Stimulated activated CD4-positive, alpha-beta T cell treated with anti-CD3 and anti-CD28 coated beads, Interleukin-2, amount 100 ng/mL, for 4 hours (primary cell): ENCODE results near the gene PLSCR3.
"Not testable (repeated sequence)": the region's sequence is repeated elsewhere in the genome, so short reads cannot be mapped to it uniquely, and the experiment has no call there.

Experiments used
- DNase-seq: peaks from one replicate; pipeline ENCODE4 v3.0.0-alpha.2; 2020; ENCODE audit warnings: low read depth

PLSCR3 gene

GRCh38 chr17:7380321-7380720 lies 14.0 kb downstream of the PLSCR3 start:
- no peak for DNase-seq

GRCh38 chr17:7379134-7379533 lies 15.2 kb downstream of the PLSCR3 start:
- no peak for DNase-seq

GRCh38 chr17:7374353-7374752 lies 20.0 kb downstream of the PLSCR3 start:
- no peak for DNase-seq

GRCh38 chr17:7370853-7371252 lies 23.5 kb downstream of the PLSCR3 start:
- DNase-seq, result no peak

GRCh38 chr17:7369825-7370224 lies 24.5 kb downstream of the PLSCR3 start:
- DNase-seq, result no peak

GRCh38 chr17:7368599-7368994 lies 25.7 kb downstream of the PLSCR3 start:
- not testable (repeated sequence) for DNase-seq

GRCh38 chr17:7367918-7368598 lies 26.3 kb downstream of the PLSCR3 start:
- DNase-seq, result no peak

- no peak for DNase-seq
These were observed 27.2 kb downstream of the PLSCR3 start for GRCh38 chr17:7367083-7367482.

GRCh38 chr17:7365963-7366362 lies 28.4 kb downstream of the PLSCR3 start:
- not testable (repeated sequence) for DNase-seq

- no peak for DNase-seq
These were observed 31.0 kb downstream of the PLSCR3 start for GRCh38 chr17:7363311-7363710.

GRCh38 chr17:7361906-7362305 lies 32.4 kb downstream of the PLSCR3 start:
- DNase-seq, result no peak

GRCh38 chr17:7357381-7357780 lies 36.9 kb downstream of the PLSCR3 start:
- DNase-seq, result no peak

GRCh38 chr17:7356756-7357155 lies 37.6 kb downstream of the PLSCR3 start:
- DNase-seq, result no peak

GRCh38 chr17:7356072-7356549 lies 38.2 kb downstream of the PLSCR3 start:
- peak; percentile 73 for DNase-seq

GRCh38 chr17:7355573-7355972 lies 38.8 kb downstream of the PLSCR3 start:
- DNase-seq, result no peak

- DNase-seq, result no peak
These were observed 39.3 kb downstream of the PLSCR3 start, which contains the start of gene TMEM95 for GRCh38 chr17:7355053-7355452. TSS of gene TMEM95 (plus strand) at chr17:7355156. CDS start at chr17:7355205, 49 bp downstream.

- no peak for DNase-seq
These were observed 40.0 kb downstream of the PLSCR3 start for GRCh38 chr17:7354262-7354843.

GRCh38 chr17:7352910-7353635 lies 41.3 kb downstream of the PLSCR3 start:
- no peak for DNase-seq

- no peak for DNase-seq
These were observed 41.8 kb downstream of the PLSCR3 start for GRCh38 chr17:7352503-7352889.

GRCh38 chr17:7351665-7352502 lies 42.4 kb downstream of the PLSCR3 start, which contains the start of gene KCTD11:
TSS of gene KCTD11 (plus strand) at chr17:7352162.
- DNase-seq, result peak; percentile 40

- DNase-seq, result no peak
These were observed 45.7 kb downstream of the PLSCR3 start for GRCh38 chr17:7348478-7349242.
